Right lobe of liver (tissue), 6 donors: ENCODE data around the gene DNMBP. TPM values are rescaled to one million over a fixed set of nuclear protein-coding genes. Genes with fewer than 3 reads are reported as not detected.
A peak's percentile ranks its signal among the peaks of the same experiment; 100 is the strongest.

Experiments used
- ATAC-seq, 4 donors: fragments of 200-7000 bp; cut with Tn5 transposase; one replicate each; pipeline ENCODE4 v1.9.1; 2020; ENCODE audit warnings: mild to moderate bottlenecking in 4 of 4, moderate library complexity in 4 of 4
- DNase-seq, 3 donors: peaks; one replicate each; pipeline ENCODE4 v3.0.0-alpha.2; 2020
- H3K27ac ChIP-seq, 3 donors: fragments of 200-600 bp; one replicate each; pipeline ENCODE4 v1.8.0; 2022
- H3K27me3 ChIP-seq, 2 donors: fragments of 200-600 bp; one replicate each; pipeline ENCODE4 v1.8.0; 2022
- H3K36me3 ChIP-seq, 4 donors: fragments of 200-600 bp; sonication (generic) in 1 of 4; one replicate each; pipeline versions ENCODE4 v1.5.1 to v1.8.0; 2017 to 2022; ENCODE audit warnings: control low read depth in 1 of 4
- H3K4me1 ChIP-seq, 4 donors: fragments of 200-600 bp; sonication (generic) in 1 of 4; one replicate each; pipeline versions ENCODE4 v1.5.1 to v1.8.0; 2017 to 2022; ENCODE audit warnings: control low read depth in 1 of 4
- H3K4me3 ChIP-seq, 3 donors: fragments of 200-600 bp; one replicate each; pipeline ENCODE4 v1.8.0; 2022
- H3K9me3 ChIP-seq, 4 donors: fragments of 200-600 bp; sonication (generic) in 1 of 4; one replicate each; pipeline versions ENCODE4 v1.5.1 to v1.8.0; 2017 to 2022; ENCODE audit warnings: control low read depth in 1 of 4
- POLR2A ChIP-seq: fragments of 450-650 bp; IDR thresholded peaks from one replicate; pipeline ENCODE4 v1.6.1; 2017; ENCODE audit warnings: antibody characterized with exemption, mild to moderate bottlenecking
- WGBS: methylation state at CpG from one replicate; pipeline ENCODE4 v1.1.6; 2018; ENCODE audit warnings: low coverage, low lambda C conversion rate; ENCODE audit not compliant: insufficient coverage; ENCODE audit errors: missing lambda C conversion rate; 5-methylcytosine and 5-hydroxymethylcytosine counted together
- intact Hi-C, 2 donors: fragments of 100-400 bp; cut with DNase I; formaldehyde crosslinking; loops; one replicate each; pipeline versions ENCODE4 v1.11.2 to v1.14.1; 2022
- total RNA-seq, 6 experiments: library from RNA; depleted of rRNA in 2 of 6; stranded (reverse); fragments of >200 nt in 2 of 6; fragmentation: NEBNext Ultra II Directional in 3 of 6; extraction: Animal tissue kit (Norgen Biotek cat#: 25700) in 3 of 6; gene quantifications; one replicate each; pipeline versions ENCODE4 v1.1.0 to v1.2.4, GENCODE V29; 2016 to 2023
- TF ChIP-seq, protein P1 (sequence below), 4 donors: fragments of 200-600 bp in 3 of 4; fragments of 450-650 bp in 1 of 4; IDR thresholded peaks; one replicate each; pipeline versions ENCODE4 v1.5.1 to v1.8.0; 2016 to 2022; ENCODE audit warnings: antibody characterized with exemption in 4 of 4, mild to moderate bottlenecking in 2 of 4
- donor health status: DM: no; HTN: yes; CAD: no.
- donor health status: DM: no; HTN: no; CAD: no.
- donor health status: DM: no; HTN: no; CAD: no.
- donor health status: DM: no; HTN: yes; CAD: no.
- donor health status: DM: no; HTN: yes; CAD: no.

DNMBP gene
- total RNA-seq, 6 experiments from 2014 or later = 7.9 to 12.7 (median 9.9) TPM

DNA sequence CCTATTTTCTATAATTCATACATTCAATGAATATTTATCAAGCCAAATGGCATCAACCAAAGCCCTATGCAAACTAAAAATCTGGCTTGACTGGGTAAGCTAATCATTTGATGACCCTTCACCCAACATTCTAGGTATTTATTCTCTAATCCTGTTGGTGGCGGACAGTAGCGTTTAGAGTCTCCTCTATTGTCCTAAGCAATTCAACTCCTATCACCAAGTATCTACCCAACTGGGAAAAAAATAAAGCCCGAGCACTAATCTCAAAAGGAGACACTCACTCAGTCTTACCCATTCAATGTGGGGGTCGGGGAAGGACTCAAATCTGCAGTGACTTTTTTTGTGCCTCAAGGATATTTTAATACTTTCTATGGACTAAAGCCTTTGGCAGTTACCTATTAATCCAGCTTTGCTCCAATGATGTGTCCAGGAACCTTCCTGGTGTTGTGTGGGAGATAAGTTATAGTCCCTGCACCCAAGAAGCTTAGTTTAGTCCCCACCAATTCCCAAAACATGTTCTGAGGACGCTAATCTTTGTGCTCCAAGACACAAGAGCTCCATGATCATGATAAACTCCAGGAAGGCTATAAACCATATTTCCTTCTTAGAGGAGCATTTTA lies 30.6 kb downstream of the DNMBP start:
- Histone ChIP-seq H3K27me3 (no peaks in the 10 kb centered on the region), H3K9me3 (no peaks in the 10 kb centered on the region), H3K27ac (peak overlapping the region in 1 of 3 donors; percentile 8), H3K4me1 (peaks cover 0 to 65% (median 29%) of the 10 kb centered on the region in 4 donors), H3K4me3 (no peak overlapping the region), H3K36me3 (no peaks in the 10 kb centered on the region)
- 69% methylated on average over 5 of the region's 5 CpGs for WGBS
- no peak for ATAC-seq
- DNase-seq = no peak
- TF ChIP-seq POLR2A = no peak
- TF ChIP-seq, protein P1, sequence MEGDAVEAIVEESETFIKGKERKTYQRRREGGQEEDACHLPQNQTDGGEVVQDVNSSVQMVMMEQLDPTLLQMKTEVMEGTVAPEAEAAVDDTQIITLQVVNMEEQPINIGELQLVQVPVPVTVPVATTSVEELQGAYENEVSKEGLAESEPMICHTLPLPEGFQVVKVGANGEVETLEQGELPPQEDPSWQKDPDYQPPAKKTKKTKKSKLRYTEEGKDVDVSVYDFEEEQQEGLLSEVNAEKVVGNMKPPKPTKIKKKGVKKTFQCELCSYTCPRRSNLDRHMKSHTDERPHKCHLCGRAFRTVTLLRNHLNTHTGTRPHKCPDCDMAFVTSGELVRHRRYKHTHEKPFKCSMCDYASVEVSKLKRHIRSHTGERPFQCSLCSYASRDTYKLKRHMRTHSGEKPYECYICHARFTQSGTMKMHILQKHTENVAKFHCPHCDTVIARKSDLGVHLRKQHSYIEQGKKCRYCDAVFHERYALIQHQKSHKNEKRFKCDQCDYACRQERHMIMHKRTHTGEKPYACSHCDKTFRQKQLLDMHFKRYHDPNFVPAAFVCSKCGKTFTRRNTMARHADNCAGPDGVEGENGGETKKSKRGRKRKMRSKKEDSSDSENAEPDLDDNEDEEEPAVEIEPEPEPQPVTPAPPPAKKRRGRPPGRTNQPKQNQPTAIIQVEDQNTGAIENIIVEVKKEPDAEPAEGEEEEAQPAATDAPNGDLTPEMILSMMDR (IDR thresholded peaks at IDR 0.05) = no peak
- intact Hi-C loops = no loop called here

DNA sequence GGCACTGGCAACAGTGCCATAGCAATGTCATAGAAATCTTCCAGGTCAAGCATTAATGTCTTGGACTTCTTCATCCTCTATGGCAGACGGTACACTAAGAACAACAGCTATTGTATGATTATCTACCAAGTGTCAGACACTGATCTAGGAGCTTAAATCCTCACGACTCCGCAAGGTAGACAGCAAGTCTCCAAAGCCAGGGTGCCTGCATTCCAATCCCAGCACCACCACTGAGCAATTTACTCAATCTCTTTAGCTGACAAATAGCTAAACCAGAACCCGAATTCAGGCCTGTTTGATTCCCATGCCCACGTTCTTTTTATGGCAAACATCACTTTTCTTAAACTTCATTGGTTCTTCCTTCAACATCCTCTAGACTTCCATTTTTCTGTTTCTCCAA lies 31.8 kb downstream of the DNMBP start:
- Histone ChIP-seq H3K36me3 (no peaks in the 10 kb centered on the region), H3K4me1 (peaks cover 0 to 54% (median 22%) of the 10 kb centered on the region in 4 donors), H3K27ac (no peak overlapping the region), H3K27me3 (no peaks in the 10 kb centered on the region), H3K4me3 (no peak overlapping the region), H3K9me3 (no peaks in the 10 kb centered on the region)
- 100% methylated on average over 5 of the region's 5 CpGs for WGBS
- TF ChIP-seq, protein P1 (IDR thresholded peaks at IDR 0.05) = no peak
- TF ChIP-seq POLR2A = no peak
- intact Hi-C loops = no loop called here
- ATAC-seq = no peak
- no peak for DNase-seq

DNA sequence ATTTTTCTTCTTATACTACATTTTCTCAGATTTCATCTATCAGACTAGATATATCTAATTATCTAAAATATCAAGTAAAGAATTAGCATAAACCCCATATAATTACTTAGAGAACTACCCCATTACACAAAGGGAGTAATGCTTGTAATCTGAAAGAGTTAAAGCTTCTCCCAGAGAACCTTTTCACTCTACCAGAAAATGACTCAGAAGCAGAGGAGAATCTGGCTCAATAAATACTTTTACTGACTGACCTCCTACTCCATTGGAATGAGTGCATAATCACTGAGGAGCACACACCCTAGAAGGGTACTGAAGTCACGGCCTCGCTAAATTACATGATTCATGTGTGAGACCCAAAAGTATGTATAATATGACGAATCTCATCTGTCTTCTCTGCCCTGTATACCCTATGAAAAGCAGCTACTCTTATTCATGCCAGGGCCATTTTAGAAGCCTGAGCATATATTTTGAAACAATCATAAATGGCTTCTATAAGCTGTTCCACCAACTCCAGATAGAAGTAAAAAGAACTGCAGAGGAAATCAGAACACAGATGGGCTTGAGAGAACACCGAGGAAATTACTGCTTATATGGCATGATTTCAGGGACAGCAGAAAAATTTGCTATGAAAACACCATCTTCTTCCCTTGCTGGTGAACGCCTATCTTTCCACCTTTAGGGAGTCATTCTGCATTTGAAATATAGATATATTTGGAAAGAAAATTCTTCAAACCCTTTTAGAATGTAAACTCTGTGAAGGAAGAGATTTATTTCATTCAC lies 32.7 kb downstream of the DNMBP start:
- 70% methylated on average over 5 of the region's 5 CpGs for WGBS
- no peak overlapping the region for H3K4me3 ChIP-seq
- H3K9me3 ChIP-seq = no peaks in the 10 kb centered on the region
- DNase-seq = no peak
- peak overlapping the region in 2 of 3 donors; percentile 5 to 7 for H3K27ac ChIP-seq
- TF ChIP-seq, protein P1 (IDR thresholded peaks at IDR 0.05) = no peak
- TF ChIP-seq POLR2A = no peak
- ATAC-seq = peak in 1 of 4 donors; percentile 23
- H3K36me3 ChIP-seq = no peaks in the 10 kb centered on the region
- intact Hi-C loops = no loop called here
- peaks cover 0 to 45% (median 18%) of the 10 kb centered on the region in 4 donors for H3K4me1 ChIP-seq
- no peaks in the 10 kb centered on the region for H3K27me3 ChIP-seq

DNA sequence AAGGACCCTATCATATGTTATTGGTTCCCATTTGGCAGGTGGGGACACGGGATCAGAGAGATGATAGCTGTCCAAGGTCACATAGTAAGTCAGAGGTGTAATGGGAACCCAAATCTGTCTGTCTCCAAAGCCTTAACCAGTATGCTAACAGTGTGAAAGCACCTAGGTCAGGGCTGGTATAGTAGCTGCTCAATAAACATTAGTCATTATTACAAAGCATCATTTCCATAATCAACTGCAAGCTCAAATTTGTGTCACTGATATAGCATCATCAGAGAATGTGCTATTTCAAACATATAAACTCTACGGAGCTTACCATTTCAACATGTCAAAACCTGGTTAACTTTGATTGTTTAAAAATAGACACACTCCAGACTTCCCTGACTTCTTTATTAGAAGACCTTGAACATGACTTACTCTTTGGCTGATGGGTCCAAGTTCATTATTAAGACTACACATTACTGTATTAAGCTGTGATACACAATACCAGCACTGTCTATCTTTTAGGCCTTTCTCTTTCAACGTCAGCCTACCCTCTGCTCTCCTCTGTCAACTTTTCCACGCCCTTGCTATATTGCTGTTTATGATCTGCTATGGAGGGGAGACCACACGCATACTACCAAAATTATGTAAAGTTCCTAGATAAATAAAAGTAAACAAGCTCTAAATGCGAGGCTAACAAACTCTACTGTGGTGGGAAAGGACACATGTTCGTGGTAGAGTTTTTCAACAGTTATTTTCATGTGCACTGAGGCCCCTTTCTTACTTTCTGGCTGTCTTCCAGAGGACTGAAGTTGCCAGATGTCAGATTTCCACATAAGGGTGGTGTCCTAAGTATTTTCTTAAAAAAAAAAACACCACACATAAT lies 33.6 kb downstream of the DNMBP start:
- no peaks in the 10 kb centered on the region for H3K36me3 ChIP-seq
- intact Hi-C loops = no loop called here
- H3K4me1 ChIP-seq = peaks cover 0 to 40% (median 16%) of the 10 kb centered on the region in 4 donors
- TF ChIP-seq POLR2A = no peak
- TF ChIP-seq, protein P1 (IDR thresholded peaks at IDR 0.05) = no peak
- no peak overlapping the region for H3K4me3 ChIP-seq
- no peaks in the 10 kb centered on the region for H3K9me3 ChIP-seq
- H3K27me3 ChIP-seq = no peaks in the 10 kb centered on the region
- no peak for ATAC-seq
- H3K27ac ChIP-seq = peak overlapping the region in 1 of 3 donors; percentile 7
- no peak for DNase-seq
- WGBS = 46% methylated on average over 7 of the region's 7 CpGs
